GF-D8 (cell line): ENCODE data around the gene ADK.
"Not testable (repeated sequence)": the region's sequence is repeated elsewhere in the genome, so short reads cannot be mapped to it uniquely, and the experiment has no call there.

Experiments used
- DNase-seq: peaks from one replicate; lab custom pipeline; 2025; lab: John Stamatoyannopoulos, UW

The ADK gene

DNA sequence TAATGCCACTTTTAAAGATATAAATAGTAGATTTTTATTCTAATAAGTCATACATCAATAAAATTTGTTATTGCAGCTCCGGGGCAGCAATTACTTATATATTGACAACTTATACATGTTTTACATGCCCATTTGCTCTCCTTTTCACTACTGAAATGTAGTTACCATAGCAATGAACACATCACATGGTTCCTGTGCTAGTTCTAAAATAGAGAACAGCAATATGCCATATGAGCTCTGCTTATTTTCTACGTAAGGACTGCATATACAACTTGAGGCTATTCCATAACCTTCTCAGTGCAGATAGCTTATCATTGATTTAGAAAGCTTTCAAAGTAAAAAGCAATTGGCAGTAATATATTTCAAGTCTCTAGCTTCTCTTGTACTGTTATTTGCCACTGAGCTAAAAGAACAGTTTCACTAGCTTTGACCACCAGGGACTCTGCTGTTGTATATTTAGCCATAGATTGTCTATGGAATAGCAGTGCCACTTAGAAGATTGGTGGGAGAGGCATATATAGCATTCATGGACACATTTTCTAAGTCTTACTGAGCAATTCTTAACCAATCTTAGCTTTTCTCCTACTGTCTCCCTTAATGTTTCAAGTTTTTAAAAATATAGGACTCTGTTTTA is 405.2 kb downstream of the ADK start:
- no peak for DNase-seq

DNA sequence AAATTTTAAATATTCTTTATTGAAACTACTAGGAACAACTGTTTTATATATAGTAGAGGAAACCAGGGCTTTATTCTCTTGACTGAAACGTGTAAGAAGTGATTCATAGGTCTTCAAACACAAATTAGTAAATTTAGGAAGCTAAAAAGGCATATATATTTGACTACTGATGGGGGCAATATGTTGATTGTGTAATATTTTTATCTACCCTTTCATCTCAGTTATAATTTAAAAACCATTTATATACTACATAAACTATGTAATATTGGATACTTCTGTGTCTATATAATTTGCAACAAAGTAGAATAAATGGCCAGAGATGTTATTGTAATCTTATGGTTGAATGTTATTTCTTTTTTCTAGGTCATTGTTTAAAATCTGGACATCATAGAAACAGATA is 406.1 kb downstream of the ADK start:
- DNase-seq: no peak

DNA sequence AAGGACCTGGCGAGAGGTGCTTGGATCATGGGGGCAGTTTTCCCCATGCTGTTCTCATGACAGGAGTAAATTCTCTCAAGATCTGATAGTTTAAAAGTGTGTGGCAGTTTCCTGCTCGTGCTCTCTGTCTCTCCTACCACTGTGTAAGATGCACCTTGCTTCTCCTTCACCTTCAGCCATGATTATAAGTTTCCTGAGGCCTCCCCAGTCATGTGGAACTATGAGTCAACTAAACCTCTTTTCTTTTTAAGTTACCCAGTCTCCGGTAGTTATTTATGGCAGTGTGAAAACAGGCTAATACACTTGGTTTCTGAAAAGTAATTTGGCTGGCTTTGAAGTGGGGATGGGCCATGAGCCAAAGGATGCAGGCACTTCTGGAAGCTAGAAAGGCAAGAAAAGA is 407.4 kb downstream of the ADK start:
- DNase-seq: no peak

DNA sequence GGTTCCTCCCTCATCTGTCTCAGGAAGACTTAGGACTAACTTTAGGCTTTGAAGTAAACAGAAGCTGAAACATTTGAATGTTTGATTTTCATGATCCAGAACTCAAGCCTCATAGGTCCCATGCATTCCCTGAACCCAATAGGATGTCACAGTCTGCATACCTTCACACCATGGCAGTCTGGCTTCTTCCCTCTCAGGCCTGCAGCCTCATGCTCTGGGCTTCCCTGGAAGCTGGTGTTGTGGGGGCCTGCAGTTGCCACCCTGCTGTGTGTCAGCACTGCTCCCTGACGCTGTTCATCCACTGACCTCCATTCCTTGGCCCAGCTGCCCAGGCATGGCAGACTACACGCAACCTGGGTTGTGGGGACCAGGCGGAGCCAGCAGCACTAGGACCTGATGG is 407.9 kb downstream of the ADK start:
- DNase-seq: no peak

DNA sequence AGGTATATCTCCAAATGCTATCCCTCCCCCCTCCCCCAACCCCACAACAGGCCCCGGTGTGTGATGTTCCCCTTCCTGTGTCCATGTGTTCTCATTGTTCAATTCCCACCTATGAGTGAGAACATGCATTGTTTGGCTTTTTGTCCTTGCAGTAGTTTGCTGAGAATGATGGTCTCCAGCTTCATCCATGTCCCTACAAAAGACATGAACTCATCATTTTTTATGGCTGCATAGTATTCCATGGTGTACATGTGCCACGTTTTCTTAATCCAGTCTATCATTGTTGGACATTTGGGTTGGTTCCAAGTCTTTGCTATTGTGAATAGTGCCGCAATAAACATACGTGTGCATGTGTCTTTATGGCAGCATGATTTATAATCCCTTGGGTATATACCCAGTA is 417.9 kb downstream of the ADK start:
- not testable (repeated sequence) for DNase-seq

DNA sequence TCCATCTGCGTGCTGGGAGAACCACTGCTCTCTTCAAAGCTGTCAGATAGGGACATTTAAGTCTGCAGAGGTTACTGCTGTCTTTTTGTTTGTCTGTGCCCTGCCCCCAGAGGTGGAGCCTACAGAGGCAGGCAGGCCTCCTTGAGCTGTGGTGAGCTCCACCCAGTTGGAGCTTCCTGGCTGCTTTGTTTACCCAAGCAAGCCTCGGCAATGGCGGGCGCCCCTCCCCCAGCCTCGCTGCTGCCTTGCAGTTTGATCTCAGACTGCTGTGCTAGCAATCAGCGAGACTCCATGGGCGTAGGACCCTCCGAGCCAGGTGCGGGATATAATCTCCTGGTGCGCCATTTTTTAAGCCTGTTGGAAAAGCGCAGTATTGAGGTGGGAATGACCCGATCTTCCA is 422.5 kb downstream of the ADK start:
- not testable (repeated sequence) for DNase-seq

DNA sequence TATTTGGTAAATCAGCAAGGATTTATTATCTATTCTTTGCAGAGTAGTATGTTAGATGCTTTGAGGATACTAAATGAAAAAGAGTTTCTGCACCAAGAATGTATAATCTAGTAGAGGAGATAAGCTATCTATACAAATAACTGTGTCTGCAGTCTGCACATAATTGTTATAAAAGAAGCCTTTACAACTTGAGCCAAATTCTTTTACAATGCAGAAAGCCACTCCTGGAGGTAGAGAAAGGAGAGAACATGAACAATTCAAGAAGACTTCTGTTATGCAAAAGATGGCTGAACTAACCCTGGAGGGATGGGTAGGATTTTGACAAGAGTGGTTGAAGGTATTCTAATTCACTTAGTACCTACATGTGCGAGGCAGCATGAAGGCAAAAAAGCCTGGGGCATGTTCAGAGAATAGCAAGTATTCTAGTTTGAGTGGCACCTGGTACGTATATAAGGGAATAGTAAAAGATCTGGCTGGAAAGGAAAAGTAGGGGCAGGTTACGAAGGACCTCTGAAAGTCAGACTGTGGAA is 424.2 kb downstream of the ADK start:
- no peak for DNase-seq

DNA sequence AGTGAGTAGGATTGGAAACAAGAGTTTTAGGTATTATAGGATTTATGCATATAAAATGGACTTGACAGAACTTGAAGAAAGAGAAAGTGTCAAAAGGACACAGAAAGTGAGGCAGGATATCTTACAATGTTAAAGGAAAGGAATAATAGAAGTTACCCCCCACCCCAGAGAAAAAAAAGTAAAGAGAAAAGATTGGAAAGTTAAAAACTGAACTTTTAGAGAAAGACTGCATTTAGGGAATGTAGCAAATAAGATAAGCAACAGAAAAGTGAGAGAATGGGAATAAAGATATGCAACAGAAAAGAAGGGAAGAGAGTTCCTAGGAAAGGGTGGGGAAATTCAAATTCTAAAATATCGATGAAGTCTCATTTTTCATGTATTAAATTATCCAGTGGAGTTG is 424.9 kb downstream of the ADK start:
- DNase-seq: no peak

DNA sequence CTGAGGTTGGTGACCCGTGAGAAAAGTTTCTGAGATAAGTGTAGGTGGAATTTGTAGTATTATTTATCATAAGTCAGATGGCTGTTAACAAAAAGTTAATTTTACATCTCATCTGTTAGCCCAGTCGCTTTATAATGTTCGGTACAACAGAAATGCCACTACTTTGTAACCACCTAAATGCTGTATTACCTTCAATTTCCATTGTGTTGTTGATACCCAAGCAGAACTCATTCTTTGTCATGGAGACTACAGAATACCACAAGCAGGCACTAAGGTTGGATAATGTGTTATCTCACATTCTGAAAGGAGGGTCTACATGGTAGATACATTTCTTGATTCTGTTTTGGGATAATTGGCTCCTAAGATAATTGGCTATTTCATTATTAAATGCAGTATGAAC is 425.6 kb downstream of the ADK start:
- DNase-seq: no peak

DNA sequence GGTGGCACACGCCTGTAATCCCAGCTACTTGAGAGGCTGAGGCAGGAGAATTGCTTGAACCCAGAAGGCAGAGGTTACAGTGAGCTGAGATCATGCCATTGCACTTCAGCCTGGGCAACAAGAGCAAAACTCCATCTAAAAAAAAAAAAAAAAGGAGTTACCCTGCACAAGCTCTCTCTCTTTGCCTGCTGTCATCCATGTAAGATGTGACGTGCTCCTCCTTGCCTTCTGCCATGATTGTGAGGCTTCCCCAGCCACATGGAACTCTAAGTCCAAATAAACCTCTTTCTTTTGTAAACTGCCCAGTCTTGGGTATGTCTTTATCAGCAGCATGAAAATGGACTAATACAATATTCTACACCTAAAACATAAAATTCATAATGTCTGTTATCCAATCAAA is 429.4 kb downstream of the ADK start:
- not testable (repeated sequence) for DNase-seq

DNA sequence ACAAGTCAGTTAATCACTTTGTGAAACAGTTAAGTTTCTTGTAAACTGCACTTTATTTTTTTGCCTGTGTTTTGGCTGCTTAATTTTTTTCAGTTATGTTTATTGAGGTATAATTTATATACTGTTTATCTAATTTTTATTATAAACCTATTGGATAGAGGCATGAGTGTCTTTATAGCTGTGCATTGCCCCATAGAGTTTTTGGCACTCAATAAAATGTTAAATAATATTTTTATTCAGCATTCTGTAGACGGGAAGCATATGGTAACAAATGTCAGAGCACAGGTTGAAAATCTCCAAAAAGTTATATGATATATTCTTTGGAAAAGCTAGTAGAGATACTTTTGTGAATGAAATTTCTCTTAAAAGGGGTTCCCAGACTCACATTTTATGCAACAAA is 431.5 kb downstream of the ADK start:
- DNase-seq: no peak

DNA sequence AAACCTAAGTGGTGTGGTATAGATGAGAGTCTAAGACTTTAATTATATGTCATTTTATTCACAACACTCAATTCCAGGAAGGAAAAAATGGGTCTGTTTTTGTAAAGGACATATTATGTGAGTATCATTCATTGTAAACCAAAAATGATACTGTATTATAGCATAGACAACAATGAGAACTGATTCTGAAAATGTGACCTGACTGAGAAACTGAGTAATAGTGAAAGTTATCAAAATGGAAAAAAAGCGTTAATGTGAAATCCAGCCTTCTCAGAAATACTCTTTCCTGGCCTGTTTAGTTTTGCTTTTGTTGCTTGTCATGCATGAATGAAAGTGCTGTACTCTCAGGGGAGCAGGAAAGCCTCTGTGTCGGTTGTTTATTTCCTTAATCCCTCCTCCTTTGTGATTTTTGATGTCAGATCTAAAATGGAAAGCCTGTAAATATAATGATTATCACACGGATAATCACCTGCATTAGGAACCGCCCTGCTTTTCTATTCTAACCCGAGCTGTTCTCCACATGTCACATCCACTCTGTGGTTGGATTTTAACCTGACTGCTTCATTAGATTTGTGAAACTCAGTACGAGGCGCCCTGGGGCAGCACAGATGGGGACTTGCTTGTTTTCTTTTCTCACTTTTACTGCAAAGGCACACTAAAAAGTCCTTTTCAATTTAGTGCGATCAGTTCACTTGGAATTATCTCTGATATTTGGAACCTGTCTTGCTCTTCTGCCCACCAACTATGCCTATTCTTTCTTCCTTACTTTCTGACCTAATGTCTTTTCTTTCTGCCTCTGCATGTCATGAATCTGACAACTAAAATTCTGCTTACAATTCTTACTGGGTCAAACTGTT is 434.4 kb downstream of the ADK start:
- DNase-seq: no peak

DNA sequence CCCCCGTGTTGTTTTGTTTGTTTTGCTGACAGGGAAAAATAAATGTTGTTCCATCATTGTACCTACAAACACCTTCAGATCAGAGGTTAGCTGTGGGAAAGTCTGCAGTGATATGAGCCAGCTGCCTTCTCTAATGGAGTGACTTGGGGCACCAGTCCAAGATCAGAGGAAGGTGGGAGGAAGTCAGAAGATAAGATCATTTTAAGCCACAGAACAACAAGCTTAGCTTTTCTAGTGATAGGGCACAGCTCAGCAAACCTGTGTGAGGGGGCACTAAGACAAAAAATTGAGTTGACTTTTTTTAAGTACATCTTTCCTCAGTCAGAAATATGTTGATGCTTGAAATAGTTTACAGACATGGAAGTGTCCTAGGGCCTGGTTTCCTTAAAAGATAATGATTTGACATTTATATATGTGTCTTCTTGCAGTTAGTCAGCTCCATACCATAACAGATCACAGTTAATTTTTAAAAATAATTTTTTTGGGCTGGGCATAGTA is 435.1 kb downstream of the ADK start:
- peak; percentile 6 for DNase-seq

DNA sequence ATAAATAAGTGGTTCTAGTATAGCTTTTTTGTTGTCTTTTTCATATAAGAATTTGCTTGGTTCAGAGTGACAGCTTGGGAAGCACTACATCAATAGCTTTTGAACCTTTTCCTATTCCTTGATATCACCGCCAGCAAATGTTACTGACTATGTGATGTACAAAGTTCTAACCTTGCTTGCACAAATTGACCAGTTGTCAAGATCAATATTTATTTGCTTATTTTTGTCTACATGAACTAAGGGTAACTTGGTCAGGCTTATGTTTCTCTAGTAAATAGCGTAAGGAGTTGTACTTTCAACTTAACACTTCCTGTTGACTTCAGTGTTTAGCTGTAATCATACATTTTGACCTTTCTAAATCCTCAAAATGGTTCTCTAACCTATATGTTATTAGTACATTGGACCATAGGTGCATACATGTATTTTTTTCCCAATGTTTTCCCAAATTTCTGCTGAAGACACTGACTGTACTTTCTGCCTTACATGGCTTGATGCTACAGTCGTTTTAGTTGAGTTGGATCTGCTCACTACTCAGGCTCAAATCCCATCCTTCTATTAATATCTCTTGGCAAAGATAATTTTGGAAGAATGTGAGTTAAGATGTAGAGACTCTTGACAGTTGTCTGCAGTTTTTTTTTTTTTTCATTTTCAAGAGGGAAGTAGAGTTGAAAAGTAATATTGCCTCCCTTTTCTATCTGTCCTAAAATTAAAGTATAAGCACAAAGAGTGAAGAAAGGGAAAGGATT is 436.3 kb downstream of the ADK start:
- DNase-seq: no peak

DNA sequence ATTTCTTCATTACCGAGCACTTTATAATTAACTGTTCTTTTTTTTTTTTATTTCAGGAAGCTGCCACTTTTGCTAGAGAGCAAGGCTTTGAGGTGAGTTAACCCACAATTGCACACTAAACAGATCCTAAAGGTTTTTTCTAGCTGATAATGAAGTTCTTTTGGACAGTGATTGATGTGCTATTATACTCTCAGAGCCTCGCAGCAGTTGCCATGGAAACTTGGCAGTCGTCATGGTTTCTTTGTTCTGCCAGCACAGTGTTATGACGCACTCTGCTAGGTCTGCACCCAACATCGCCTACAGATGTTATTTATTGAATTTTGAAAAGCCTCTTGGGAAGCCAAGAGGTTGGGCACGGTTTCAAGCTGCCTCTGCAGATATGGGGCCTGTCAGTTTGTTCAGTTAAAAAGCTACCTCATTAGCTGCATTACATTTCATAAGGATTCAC is 438.2 kb downstream of the ADK start:
- DNase-seq: no peak

DNA sequence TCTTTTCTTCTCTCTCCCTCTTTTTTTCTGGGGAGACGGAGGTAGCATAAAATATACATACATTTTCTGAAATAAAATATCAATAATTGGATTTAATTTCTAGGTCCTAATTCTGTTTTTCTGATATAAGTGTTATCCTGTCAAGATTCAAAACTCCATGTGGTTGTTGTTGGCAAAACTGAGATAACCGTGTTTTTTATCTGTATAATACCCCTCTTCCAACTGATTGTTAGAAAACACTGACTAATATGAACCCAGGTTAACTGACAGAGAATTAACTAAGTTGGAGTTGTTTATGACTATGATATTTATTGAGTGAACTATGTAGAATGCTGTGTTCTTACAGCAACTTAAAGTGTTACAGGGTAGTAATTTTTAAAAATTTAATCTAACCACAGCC is 438.8 kb downstream of the ADK start:
- DNase-seq: no peak

DNA sequence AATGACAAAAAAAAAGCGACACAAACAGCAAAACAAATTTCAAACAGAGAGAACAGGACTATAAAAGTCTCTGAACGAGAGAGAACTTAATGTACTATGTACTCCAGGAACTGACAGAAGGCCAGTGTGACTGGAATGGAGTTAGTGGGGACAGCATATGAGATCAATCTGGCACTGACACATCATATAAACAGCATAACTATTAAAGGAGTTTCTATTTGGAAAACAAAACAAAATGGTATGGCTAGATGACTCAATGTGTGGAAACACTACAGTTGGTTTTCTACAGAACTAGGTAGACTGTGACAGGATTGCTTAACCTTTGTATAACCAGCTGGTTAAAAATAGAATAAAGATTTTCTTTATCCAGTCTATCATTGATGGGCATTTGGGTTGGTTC is 442.4 kb downstream of the ADK start:
- DNase-seq: no peak

DNA sequence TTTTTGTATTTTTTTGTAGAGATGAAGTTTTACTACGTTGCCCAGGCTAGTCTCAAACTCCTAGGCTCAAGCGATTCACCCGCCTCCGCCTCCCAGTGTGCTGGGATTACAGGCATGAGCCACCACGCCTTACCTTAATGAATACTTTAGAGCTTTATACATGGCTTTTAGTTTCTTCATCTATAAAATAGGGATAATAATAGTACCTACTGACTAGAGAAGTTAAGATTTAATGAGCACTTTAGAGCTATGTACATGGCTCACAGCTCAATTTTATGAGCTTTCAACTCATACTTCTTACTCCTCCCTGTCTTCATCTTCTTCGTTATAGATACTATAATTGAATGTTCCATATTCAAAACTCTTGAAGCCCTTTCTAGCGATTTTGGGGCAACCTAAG is 445.7 kb downstream of the ADK start:
- no peak for DNase-seq

DNA sequence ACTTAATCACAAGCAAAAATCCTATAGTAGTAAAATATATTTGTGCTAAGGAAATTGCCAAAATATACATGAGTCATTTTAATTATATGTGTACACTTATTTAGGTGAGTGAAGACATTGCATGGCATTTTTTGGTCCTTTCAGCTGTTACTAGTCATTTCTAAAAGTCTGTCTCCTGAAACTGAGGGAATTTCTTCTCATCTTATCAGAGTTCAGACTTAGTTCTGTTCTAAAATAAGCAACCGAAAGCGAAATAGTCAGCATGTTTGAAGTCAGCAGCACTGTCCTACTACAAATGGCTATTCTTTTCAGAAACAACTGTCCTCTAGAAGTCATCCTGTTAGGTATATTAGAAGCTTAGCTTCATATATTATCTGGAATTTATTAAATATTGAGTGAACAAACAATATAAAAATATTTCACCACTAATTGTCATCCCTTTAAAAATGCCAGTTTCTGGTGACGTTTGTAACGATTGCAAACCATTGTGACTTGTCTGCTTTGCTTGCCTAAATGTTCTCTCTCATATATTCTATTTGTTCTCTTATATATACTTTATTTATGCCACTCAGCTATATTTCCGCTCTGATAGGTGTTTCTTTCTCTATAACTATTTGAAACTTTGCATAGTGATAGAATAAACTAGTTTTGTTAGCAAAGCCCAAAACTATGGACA is 448.0 kb downstream of the ADK start:
- DNase-seq: no peak

DNA sequence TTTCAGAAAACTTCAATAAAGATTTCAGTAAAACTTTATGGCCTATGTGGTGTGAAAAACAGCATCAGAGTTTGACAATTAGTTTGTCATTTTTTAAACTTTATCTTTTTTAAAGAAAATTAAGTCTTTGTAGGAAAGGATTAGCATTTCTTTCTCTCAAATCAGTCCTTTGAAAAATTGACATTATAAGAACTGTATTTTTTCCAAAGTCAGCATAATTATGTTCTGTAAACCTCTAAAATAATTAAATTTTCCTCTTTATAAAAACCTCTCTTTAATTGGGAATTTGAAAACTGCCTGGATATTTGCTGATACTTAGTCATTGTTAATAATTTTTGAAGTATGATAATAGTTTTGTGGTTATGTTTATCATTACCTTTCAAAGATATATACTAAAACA is 448.7 kb downstream of the ADK start:
- DNase-seq: no peak

DNA sequence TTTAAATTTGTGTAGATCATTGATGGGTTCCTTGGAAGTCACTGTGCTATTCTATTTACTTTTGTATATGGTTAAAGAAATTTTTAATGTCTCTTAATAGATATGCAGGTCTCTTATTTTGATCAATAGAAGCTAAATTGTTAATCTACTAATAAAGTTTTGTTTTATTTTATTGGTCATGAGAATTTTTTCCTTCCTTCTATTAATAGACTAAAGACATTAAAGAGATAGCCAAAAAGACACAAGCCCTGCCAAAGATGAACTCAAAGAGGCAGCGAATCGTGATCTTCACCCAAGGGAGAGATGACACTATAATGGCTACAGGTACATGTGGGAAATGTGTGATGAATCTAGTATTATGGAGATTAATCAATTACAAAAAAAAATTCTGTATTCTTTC is 449.1 kb downstream of the ADK start:
- no peak for DNase-seq

DNA sequence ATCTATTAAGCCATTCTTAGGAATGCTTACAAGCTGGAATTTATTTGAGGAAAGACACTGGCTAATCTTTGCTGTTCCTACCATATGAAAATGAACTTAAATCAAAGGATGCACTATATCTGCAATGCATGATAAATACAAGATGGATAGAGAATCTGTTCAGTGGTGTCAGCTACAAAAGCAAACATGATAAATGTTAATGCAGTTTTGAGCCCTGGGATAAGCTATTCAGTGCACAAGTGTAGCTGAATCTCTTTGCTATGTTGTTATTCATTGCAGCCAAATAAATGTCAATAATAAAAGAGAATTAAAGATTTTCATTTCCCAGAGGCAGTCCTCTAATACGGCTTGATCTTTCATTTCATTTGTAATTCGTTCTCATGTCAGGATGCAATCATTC is 451.6 kb downstream of the ADK start:
- no peak for DNase-seq
